Dedifferentiated amniotic fluid mesenchymal stem cell (primary cell): ENCODE measurements around the gene CEPT1.

ENCODE experiments used
- DNase-seq: peaks from one replicate; pipeline ENCODE4 v3.0.0-alpha.2; 2016; ENCODE audit errors: extremely low spot score

Gene CEPT1

DNA sequence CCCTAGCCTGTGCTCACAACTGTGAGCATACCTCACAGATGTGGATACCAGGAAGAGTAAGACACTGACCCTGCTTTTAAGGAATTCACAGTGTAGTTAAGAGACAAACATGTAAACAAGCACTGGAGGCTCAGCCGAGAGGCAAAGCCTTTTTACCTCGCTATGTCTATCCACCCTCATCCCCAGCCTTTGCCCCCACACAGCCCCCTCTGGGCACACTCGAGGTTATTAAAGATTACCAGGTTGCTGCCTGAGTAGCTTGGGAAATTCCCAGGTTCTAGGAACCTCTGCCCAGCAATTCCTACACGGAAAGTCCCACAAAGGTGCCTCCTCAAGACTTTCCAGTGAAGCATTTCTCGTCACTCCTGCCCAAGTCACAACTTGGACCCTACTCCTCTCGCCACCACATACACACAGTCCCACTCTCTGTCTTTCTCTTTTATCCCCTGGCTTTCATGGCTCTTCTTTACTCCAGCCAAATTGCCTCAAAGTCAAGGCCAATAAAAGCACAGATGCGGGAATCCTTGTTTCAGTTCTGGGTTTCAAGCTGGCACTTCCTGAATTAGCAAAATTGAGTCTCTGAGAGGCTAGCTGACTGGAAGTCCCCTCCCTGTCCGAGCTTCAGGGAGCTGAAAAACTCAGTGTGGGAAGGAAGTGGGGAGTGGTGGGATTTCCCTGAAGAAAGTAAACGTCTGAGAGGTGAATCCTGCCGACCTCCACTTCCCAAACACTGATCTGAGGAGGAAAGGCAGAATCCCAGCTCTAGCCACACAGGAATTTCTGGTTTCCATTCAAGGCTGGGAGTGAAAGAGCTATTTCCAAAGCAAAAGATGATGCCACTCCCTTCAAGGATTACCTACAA, 52.9 kb downstream of the CEPT1 start:
- no peak for DNase-seq

DNA sequence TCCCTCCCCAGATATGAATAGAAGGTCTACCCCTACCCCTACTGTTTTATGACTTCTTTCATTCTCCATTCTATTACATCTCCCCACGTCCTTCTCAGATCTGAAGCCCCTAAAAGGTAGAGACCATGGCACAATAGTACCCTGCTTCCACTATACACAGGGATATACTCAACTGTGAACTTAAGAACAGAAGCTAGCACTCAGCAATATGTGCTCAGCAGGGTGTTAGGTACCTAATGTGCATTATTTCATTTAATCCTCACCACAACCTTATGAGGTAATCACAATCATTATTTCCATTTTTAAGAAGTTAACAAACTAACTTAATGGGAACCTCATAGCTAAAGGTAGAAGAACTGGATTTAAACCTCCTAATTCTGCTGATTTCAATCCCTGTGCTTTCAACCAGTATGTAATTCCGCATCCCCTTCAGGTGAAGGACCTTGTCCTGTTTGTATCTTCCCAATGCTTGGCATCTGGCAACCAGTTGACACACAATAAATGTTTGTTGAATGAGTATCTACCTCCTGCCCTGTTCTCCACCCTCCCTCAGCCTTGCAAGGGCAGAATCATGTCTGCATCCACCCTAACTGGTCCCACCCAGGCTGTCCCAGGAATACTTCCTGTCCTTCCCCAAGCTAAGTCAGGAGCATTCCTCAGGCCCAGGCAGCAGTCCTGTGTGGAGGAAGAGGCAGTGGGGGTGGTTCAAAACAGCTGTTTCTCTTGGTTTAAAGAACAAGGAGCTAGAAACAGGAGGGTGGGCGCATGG, 53.9 kb downstream of the CEPT1 start:
- DNase-seq = no peak

DNA sequence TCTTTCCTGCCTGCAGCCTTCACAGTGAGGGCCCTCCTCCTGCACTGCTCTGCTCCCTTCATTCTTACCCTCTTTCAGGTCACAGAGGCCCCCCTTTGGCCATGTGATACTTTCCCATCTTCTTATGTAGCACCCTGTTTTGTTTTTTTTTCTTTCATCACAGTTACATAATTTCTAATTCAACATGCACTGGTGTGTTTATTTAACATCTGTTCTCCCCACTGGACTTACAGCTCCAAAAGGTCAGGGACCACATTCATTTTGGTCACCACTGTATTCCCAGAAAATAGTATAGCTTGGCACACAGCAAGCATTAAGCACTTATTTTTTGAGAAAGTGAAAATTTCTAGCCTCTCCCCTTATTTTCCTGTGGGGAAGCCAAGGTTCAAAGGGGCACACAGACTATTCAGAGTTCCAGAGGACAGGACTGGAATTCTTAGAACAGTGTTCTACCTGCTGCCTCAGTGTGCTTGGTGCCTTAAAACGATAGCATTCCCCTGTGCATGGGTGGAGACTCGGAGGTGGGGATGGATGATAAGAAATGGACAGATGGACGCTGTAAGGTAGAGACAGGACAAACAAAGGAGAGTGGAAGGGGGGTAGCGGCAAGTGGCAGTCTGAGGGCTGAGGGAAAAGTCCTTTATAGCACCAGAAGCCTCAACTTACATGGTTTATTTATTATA, 55.1 kb downstream of the CEPT1 start:
- DNase-seq = no peak

DNA sequence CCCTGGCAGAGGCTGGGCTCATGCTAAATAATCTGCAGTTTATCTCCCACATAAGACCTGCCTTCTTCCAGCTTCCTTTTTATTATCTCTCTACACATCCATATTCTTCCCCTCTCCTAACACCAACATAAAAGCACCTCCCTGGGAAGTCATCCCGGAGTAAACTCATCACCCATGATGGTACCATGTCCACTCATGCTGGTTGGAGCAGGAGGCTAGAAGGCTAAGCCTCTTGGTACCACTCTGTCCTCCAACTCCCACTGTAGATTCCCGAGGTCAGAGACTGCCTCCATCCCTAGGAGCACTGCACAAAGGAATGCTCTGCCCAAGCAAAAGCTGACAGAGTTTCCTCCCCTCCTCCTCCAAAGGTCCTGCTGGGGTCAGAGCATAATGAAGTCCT, 56.2 kb downstream of the CEPT1 start:
- no peak for DNase-seq

- DNase-seq = no peak
Observed at GRCh38 chr1:111197598-111198284, 57.7 kb downstream of the CEPT1 start.

DNA sequence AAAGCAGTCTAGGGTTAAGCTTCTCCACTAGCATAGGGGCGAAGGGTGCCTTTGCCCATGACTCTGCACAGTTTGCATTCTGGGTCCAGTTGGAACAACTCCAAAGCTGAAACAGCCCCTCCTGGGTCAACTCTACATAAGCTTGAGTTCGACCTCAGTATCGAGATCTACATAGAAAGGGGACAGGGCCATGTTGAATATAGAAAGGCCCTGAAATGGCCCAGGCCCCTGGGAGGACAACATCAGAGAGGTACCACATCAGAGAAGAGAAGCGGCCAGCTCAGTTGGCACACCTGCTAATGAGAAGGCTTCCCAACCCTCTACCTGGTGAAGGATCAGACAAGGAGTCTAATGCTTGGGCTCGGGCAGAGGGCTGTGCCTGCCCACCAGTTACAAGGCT, 58.8 kb downstream of the CEPT1 start:
- DNase-seq = no peak

DNA sequence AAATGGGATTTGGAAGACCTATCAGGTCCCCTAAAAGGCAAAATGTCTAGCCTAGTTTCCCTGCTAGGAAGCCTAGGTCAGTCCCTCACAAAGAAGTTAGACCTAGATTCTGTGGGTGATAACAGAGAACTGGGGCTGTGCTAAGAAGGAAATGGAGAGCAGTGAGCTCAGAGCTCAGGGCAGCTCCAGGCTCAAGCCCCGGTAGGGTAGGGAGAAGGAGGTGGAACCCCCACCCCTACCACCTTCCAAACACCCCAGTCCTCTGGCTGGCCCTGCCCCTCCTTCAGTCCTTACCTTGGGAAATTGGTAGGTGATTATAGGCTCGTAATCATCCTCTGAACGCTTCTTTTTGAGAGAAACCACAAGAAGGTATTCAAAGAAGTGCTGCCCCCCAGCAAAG, 59.3 kb downstream of the CEPT1 start:
- no peak for DNase-seq

DNA sequence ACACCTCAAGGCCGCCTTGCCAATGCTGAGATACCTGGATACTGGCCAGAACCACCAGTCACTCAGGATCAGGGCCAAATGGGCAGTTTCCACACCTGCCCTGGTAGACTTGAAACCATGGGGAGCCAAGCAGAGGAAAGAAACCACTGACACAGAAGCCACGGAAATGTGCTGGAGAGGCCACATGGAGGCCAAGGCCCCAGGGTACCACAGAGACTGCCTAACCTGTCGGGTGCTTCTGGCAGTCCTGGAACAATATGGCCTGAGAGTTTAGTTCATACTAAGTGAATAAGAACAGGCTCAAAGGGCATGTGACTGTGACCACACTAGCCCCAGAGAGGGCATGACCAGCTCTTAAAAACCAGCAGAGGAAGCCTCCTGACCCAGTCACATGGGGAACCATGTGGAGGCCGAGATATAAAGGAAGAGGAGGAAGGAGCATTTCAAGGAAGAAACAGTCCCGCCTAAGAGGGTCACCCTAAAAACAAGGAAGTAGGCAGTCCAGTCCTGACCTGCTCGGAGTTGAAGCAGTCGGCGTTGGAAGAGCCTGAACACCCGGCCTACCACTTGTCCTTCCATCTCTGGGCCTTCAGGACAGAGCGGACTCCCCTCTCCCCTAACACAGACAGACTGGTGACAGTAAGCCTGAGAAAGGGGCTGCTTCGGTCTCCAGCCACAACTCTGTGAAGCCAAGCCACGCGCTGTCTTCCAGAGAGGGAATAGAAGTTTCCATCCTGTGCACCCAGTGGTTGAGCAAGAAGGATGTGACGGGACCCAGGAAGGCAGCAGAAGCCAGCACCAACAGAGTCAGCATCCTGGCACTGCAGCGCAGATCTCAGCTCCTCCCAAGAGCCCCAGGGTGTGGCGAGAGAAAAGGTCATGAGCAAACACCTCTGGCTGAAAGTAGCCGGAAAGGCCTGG, 60.1 kb downstream of the CEPT1 start, which contains the start of gene DENND2D:
TSS of gene DENND2D (minus strand) at position 766 of the 921 bp plus-strand sequence. CDS start at position 579, 187 bp downstream.
- DNase-seq = no peak

DNA sequence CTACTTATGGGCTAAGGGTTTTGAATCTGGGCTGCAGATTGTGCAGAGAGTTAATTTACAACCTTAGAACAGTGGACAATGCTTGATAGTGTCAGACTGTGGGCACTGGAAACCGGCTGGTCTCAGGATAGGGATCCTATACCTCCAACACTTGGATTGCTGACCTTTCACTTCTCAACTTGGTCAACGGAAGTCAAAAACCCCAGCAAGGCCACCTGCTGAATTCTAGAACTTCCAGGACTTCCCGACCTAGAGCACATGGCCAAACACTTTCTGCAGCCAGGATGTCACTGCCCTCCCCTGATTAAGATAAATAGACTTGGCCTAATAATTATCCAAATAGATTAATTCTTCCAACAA, 60.8 kb downstream of the CEPT1 start:
- DNase-seq = no peak

DNA sequence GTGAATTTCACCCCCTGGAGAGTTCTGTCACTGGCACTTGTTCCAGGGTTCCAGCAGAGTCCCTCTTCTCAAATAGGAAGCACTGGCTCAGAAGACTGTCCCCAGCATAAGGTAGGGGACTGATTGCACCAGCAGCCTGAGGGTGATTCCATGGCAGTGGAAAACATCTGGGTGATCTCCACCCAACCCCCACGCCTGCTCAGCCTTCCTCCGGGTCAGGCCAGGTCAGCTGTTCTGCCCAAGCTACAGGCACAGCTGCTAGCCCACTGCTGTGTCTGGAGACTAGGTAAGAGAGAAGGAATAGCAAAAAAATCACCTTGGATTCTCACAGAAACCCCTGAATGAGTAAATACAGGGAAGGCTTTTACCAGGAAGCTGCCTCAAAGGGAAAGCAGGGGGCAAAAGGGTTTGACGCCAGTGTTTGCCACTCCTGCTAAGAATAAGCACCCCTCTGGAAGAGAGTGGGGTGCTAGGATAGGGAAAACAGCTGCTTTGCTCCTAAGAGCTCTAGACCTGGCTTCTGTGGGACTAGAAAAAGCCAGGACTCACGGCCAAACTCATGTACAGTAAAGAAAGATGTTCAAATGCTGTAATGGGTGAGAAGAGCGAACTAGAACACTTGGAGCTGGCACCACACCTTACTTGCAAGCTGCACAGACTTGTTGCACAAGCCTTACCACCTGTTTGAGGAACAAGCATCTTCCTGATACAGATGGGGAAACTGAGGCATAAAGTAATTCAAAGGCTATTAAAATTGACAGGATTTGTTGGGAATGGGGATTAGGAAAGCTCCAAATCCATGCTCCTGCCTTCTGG, 61.5 kb downstream of the CEPT1 start:
- no peak for DNase-seq

DNA sequence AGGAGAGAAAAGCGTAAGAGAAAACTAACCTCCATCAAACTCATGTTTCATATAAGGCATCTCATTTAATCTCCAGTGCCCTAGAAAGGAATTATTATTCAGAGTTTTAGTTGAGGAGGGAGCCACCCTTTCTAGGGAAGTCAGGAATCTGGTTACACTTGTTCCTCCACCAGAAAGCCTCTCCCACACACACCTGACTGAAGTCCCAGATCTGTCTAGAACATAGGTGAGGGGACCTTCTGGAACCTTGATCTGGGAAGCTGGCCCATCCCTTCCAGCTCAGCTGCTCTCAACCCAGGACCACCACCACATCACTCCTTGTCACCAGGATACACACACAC, 62.3 kb downstream of the CEPT1 start:
- no peak for DNase-seq

DNA sequence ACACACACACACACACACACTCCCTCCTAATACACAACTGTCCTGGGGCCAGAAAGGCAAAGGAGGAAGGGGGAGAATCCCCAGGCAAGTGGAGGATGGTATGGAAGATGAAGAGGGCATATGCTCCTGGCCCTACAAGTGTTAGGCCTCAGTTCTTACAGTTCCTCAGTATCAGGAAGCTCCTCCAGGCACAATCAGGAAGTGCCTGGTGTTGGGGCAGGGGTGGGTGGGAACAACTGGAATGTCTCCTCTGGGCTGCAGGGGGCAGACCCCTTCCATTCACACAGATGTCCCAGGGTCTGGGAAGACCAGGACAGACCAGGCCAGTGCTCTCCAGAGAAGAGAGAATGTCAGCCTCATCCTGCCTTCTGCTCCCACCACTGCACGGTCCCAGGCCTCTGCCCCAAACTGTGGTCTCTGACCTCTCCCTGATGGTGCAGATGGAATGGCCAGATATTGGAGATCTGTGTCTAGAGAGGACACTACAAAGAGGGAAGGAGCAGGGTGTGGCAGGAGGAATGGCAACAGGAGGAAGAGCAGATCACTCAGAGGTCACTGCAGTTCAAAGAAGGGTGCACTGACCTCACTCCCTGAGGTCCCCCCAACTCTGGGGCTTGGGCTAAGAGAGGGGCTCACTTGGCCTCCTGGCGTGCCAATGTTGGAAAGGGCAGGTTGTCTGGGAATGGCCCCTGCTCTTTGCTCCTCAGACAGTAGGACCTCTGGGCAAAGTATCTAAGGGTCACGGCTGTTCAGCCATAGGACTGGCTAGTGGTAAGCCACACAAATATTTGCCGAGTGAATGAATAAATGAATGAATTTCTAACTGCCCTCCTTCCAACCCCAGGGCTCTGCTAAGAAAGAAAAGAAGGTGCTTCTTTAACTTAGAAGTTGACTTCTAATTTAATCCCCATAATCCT, 62.9 kb downstream of the CEPT1 start:
- DNase-seq = no peak

GRCh38 chr1:111203681-111204200, 63.7 kb downstream of the CEPT1 start:
- DNase-seq = no peak

- no peak for DNase-seq
Observed at GRCh38 chr1:111204201-111204982, 64.4 kb downstream of the CEPT1 start.

GRCh38 chr1:111204983-111205713, 65.1 kb downstream of the CEPT1 start:
- no peak for DNase-seq

DNA sequence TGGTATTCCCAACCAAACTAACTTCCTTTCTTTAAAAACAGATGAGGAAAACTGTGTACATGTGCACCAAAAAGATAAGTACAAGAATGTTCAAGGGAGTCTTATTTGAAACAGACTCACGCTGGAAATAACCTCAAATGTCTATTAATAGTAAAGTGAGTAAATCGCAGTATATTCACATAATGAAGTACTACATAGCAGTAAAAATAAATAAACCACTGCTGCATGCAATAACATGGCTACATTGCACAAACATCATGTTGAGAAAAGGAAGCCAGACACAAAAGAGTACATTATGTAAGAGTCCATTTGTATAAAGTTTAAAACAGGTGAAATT, 65.7 kb downstream of the CEPT1 start:
- no peak for DNase-seq

DNA sequence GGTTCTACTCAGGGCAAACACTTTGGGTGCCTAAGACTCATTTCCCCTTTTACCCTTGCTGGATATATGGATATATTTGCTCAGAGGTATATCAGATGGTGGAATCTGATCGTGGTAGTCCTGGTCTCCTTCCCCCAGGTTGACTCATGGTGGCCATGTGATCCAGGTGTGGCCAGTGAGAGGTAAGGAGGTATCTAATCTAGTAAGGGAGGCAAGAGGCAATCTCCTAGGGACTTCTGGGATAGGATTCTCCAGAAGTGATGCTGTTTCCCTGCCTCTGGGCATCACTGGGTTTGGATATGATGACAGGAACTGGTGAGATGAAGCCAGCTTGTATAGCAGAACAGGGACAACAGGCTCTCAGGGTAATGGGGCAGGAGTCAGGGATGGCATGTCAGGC, 68.9 kb downstream of the CEPT1 start:
- no peak for DNase-seq
